Type B pancreatic cell (in vitro differentiated cells): Measurements from ENCODE around the gene LDLRAD1. TPM values are rescaled to one million over a fixed set of nuclear protein-coding genes. Genes with fewer than 3 reads are reported as not detected.

Source experiments
- DNase-seq: peaks from one replicate; pipeline ENCODE4 v3.0.0; 2021; ENCODE audit warnings: mixed read lengths; ENCODE audit not compliant: unreplicated experiment; ENCODE audit errors: extremely low spot score
- H3K27ac Mint-ChIP-seq: 2 replicates; pipeline ENCODE4 v1.8.0; 2021; ENCODE audit warnings: mild to moderate bottlenecking, mixed read lengths
- H3K27me3 Mint-ChIP-seq: 2 replicates; pipeline ENCODE4 v1.8.0; 2021; ENCODE audit warnings: mixed read lengths
- H3K36me3 Mint-ChIP-seq: 2 replicates; pipeline ENCODE4 v1.8.0; 2021; ENCODE audit warnings: mixed read lengths
- H3K4me1 Mint-ChIP-seq: one replicate; pipeline ENCODE4 v1.8.0; 2021; ENCODE audit warnings: mixed read lengths; ENCODE audit not compliant: unreplicated experiment
- H3K4me3 Mint-ChIP-seq: 2 replicates; pipeline ENCODE4 v1.8.0; 2021; ENCODE audit warnings: mild to moderate bottlenecking, mixed read lengths
- H3K9me3 Mint-ChIP-seq: 2 replicates; pipeline ENCODE4 v1.8.0; 2021; ENCODE audit warnings: mixed read lengths
- total RNA-seq: library from RNA; stranded (reverse); gene quantifications from 2 replicates; pipeline ENCODE4 v1.2.1, GENCODE V29; 2021; ENCODE audit warnings: low replicate concordance
- TF ChIP-seq, protein P1 (sequence below): fragments of 200-600 bp; sonication (generic); conservative IDR thresholded peaks from 2 replicates; pipeline ENCODE4 v1.5.0; 2021; ENCODE audit warnings: antibody characterized with exemption, mild to moderate bottlenecking

LDLRAD1 gene
- total RNA-seq, 1 donor from 2014 or later: 1.3 TPM

DNA sequence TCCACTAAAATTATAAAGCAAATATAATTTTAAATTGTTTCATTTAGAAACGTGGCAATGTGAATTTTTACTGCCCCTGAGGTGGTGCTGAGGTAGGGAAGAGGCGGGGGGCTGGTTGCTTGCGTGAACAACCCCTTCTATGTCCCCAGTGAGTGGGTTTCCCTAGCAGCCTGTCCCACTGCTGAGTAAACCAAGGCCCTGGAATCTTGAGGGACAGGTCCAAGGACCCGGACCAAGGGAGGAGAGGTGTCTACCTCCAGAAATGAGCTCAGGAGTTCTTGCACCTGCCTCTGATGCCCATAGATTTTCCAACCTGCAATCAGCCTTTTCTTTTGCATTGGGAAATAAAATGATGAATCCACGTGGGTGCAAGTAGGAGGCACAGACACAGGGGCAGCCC is 649 bp upstream of the LDLRAD1 start:
- H3K36me3 Mint-ChIP-seq: no peaks in the 10 kb centered on the region
- no peaks in the 10 kb centered on the region for H3K27me3 Mint-ChIP-seq
- peaks cover 11% of the 10 kb centered on the region for H3K4me1 Mint-ChIP-seq
- TF ChIP-seq, protein P1, sequence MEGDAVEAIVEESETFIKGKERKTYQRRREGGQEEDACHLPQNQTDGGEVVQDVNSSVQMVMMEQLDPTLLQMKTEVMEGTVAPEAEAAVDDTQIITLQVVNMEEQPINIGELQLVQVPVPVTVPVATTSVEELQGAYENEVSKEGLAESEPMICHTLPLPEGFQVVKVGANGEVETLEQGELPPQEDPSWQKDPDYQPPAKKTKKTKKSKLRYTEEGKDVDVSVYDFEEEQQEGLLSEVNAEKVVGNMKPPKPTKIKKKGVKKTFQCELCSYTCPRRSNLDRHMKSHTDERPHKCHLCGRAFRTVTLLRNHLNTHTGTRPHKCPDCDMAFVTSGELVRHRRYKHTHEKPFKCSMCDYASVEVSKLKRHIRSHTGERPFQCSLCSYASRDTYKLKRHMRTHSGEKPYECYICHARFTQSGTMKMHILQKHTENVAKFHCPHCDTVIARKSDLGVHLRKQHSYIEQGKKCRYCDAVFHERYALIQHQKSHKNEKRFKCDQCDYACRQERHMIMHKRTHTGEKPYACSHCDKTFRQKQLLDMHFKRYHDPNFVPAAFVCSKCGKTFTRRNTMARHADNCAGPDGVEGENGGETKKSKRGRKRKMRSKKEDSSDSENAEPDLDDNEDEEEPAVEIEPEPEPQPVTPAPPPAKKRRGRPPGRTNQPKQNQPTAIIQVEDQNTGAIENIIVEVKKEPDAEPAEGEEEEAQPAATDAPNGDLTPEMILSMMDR: no peak
- H3K9me3 Mint-ChIP-seq: no peaks in the 10 kb centered on the region
- H3K27ac Mint-ChIP-seq: peak overlapping the region; percentile 36
- DNase-seq: no peak
- H3K4me3 Mint-ChIP-seq: no peak overlapping the region

DNA sequence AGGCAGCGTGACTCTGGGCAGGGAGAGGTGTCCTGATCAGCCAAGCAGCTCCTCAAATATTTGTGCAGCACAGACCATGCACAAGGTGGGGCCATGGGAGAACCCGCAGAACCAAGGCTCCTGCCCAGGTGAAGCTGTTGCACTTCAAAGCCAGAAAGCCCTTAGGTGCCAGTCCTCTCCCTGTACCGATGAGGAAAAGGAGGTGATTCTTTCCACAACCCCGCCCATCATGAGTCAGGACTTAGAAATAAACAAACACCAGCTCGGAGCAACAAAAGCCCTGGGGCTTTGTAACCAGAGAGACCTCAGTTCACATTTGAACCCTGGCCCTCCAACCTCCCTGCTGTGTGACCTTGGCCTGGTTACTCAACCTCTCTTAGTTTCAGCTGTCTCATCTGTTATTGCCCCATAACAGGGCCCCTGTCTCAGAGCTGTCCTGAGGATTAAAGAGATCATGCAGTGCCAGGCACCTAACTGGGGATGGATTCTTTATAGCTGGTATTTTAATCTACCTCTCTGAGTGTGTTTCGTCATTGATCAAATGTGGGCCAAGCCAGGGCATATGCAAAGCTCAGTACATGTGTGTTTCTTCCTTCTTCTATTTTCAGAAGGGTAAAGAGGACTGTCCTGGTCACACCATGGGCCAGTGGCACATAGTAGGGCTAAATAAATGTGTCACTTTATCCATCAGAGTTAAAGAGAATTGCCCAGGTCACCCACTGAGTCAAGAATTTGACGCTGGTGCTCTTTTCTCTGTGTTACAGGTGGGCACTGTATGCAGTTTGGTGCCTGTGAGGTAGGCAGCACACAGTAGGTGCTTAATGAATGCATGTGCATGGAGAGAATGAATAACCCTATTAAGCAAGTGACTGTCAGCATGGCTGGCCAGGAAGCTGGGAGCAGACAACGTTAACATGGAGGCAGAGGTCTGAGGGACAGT is 1.4 kb downstream of the LDLRAD1 start:
- no peaks in the 10 kb centered on the region for H3K9me3 Mint-ChIP-seq
- DNase-seq: no peak
- H3K36me3 Mint-ChIP-seq: no peaks in the 10 kb centered on the region
- peaks cover 24% of the 10 kb centered on the region for H3K4me1 Mint-ChIP-seq
- H3K4me3 Mint-ChIP-seq: peak overlapping the region; percentile 22
- TF ChIP-seq, protein P1: no peak
- H3K27ac Mint-ChIP-seq: peak overlapping the region; percentile 92
- no peaks in the 10 kb centered on the region for H3K27me3 Mint-ChIP-seq

DNA sequence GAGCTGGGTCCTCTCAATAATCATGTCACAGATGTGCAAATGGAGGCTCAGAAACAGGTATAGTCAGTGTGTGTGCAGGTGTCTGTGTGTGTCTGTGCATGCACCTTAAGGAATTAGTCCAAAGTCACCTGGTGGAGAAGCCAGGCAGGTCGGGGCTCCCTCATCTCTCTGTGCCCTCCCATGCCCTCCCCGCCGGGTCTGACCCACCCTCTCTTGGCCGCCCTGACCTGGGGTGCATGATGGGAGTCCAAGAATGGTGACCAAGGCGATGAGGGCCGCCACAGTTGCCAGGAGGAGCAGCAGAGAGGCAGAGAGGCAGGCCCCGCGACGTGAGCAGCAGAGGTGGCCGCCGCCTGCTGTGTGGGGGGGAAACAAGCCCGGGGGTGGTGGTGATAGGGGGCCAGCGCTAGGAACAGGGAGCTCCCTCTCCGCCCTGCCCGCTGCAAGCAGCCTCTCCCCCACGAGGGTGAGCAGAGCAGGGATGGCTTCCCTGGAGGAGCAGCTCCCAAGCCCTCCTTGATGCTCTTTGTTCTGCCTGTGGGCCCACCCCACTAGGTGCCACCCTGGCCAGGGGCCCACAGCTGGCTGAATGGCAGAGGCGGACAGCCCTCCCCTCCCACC is 3.9 kb downstream of the LDLRAD1 start:
- Mint-ChIP-seq H3K27me3 (no peaks in the 10 kb centered on the region), H3K27ac (peak overlapping the region; percentile 37), H3K36me3 (no peaks in the 10 kb centered on the region), H3K9me3 (no peaks in the 10 kb centered on the region), H3K4me3 (no peak overlapping the region), H3K4me1 (peaks cover 19% of the 10 kb centered on the region)
- no peak for DNase-seq
- TF ChIP-seq, protein P1: no peak

DNA sequence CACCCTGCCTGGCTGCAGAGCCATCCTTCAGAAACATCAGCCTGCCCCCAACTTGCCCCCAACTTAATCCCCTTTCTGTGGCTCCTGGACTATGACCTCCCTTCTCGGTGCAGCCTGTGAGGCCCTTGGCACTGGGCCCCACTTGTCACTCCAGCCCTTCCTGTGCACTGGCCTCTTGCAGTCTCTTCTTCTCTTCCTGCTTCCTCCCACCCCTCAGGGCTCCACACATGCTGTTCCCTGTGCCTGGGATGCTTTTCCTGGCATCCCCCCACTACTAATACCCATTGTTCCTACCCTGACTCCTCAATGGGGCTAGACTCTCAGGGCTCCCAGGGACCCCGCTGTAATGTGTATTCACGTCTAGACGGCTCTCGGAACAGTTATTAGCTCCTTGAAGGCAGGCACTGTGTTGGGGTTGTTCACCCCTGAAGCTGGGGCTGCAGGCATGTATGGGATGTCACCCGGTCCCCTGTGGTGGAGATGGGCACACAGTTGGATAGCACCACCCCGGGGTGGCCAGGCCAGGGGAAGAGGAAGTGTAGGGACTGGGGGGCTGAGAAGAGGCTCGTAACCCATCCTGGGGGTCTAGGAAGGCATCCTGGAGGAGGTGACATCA is 4.5 kb downstream of the LDLRAD1 start:
- DNase-seq: no peak
- Mint-ChIP-seq H3K9me3 (no peaks in the 10 kb centered on the region), H3K4me1 (peaks cover 19% of the 10 kb centered on the region), H3K36me3 (no peaks in the 10 kb centered on the region), H3K27me3 (no peaks in the 10 kb centered on the region), H3K27ac (peak overlapping the region; percentile 37), H3K4me3 (no peak overlapping the region)
- TF ChIP-seq, protein P1: no peak

DNA sequence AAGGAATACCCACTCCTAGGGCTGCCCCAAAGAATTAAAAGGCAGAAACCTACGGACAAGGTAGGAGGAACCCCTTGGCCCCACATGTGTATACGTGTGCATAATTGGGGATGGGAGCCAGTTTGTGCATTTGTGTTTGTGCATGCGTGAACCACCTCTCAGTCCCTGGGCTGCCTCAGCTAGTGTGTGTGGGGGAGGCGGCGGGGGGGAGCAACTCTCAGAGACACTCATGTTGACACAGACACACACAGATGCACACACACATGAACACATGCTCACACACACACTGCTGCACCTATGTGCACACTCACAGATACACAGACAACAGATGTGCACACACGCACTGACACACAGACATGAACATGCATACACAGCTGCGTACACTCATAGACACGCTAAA is 5.1 kb downstream of the LDLRAD1 start:
- no peak overlapping the region for H3K4me3 Mint-ChIP-seq
- H3K4me1 Mint-ChIP-seq: peaks cover 19% of the 10 kb centered on the region
- DNase-seq: no peak
- no peak overlapping the region for H3K27ac Mint-ChIP-seq
- no peaks in the 10 kb centered on the region for H3K27me3 Mint-ChIP-seq
- TF ChIP-seq, protein P1: no peak
- no peaks in the 10 kb centered on the region for H3K36me3 Mint-ChIP-seq
- H3K9me3 Mint-ChIP-seq: no peaks in the 10 kb centered on the region
